ENCODE results near the gene FAM180A. TPM values are rescaled to one million over a fixed set of nuclear protein-coding genes. Genes with fewer than 3 reads are reported as not detected.
"Not testable (repeated sequence)": the region's sequence is repeated elsewhere in the genome, so short reads cannot be mapped to it uniquely, and the experiment has no call there.

FAM180A gene
- total and polyA plus RNA-seq, 9 of the 15 experiments (the other 6 are each of a cell fraction or from before 2014, with no cell fraction given) = not detected

- H3K79me2 ChIP-seq (ENCODE audit: control insufficient read depth, insufficient read depth, low read length) = no peaks in the 10 kb centered on the region
- no peak overlapping the region for H3K4me2 ChIP-seq (ENCODE audit: insufficient read depth, low read length)
- H3K36me3 ChIP-seq (ENCODE audit: control insufficient read depth, insufficient read depth, low read length) = no peaks in the 10 kb centered on the region; the same call in 2 of the 3 replicates
- H3K9me1 ChIP-seq (ENCODE audit: control insufficient read depth, insufficient read depth, low read length) = no peaks in the 10 kb centered on the region
- DNase-seq (ENCODE audit: extremely low read depth in 1 of 4, low spot score in 3 of 4) (no peak), FAIRE-seq (no peak), ATAC-seq (peak; percentile 25; the same call in 2 of the 3 replicates)
- no TSS peak for BruUV-seq (replicated peaks)
- H3K4me3 ChIP-seq = no peak overlapping the region
- no peak overlapping the region for H3K27ac ChIP-seq (ENCODE audit: extremely low read depth, low read depth, low read length)
- ChIA-PET CTCF (ENCODE audit: low intra/inter-chr PET ratio) (no interaction called here), POLR2A (no interaction called here)
- H3K4me1 ChIP-seq (replicated peaks in 1 of 2; ENCODE audit: control insufficient read depth in 2 of 2, insufficient read depth in 2 of 2, low read length in 2 of 2) = no peaks in the 10 kb centered on the region
- H2AFZ ChIP-seq (ENCODE audit: low read depth, low read length) = no peak overlapping the region
- TF ChIP-seq ZNF280B (CRISPR knock-in tag; IDR thresholded peaks at IDR 0.05) (no peak), NFYB (IDR thresholded peaks at IDR 0.05; ENCODE audit: extremely low read depth, insufficient read length) (no peak), ZFPM2 (CRISPR knock-in tag; IDR thresholded peaks at IDR 0.05) (no peak)
- no peaks in the 10 kb centered on the region for H4K20me1 ChIP-seq (replicated peaks; ENCODE audit: control insufficient read depth, insufficient read depth, low read length)
- no peaks in the 10 kb centered on the region for H3K9me3 ChIP-seq (replicated peaks; ENCODE audit: control insufficient read depth, insufficient read depth, low read depth, low read length)
- in situ Hi-C loops (cut with MboI) = no loop called here
- H3K27me3 ChIP-seq (ENCODE audit: control insufficient read depth in 2 of 2, insufficient read depth in 2 of 2, low read length in 2 of 2) = peaks cover 0 to 16% of the 10 kb centered on the region in 2 experiments; a peak in 3 of 5 replicates
- H3K9ac ChIP-seq (ENCODE audit: insufficient read depth in 1 of 2, low read depth in 2 of 2, low read length in 2 of 2) = no peak overlapping the region
- WGBS (ENCODE audit: insufficient coverage, low coverage, missing lambda C conversion rate) = 43% methylated on average over 4 of the region's 4 CpGs
- intact Hi-C loops (cut with micrococcal nuclease) = no loop called here
These were observed 55.1 kb downstream of the FAM180A start for GRCh38 chr7:135693558-135693957.

GRCh38 chr7:135692606-135693005 is 56.0 kb downstream of the FAM180A start:
- FAIRE-seq; H3K36me3 ChIP-seq (ENCODE audit: control insufficient read depth, insufficient read depth, low read length); ATAC-seq; H3K79me2 ChIP-seq (ENCODE audit: control insufficient read depth, insufficient read depth, low read length); H4K20me1 ChIP-seq (replicated peaks; ENCODE audit: control insufficient read depth, insufficient read depth, low read length); DNase-seq (ENCODE audit: extremely low read depth in 1 of 4, low spot score in 3 of 4); H3K9me3 ChIP-seq (replicated peaks; ENCODE audit: control insufficient read depth, insufficient read depth, low read depth, low read length); BruUV-seq (replicated peaks); H3K4me2 ChIP-seq (ENCODE audit: insufficient read depth, low read length); H3K27ac ChIP-seq (ENCODE audit: extremely low read depth, low read depth, low read length); H3K9me1 ChIP-seq (ENCODE audit: control insufficient read depth, insufficient read depth, low read length); in situ Hi-C loops (cut with MboI); intact Hi-C loops (cut with micrococcal nuclease); H2AFZ ChIP-seq (ENCODE audit: low read depth, low read length); H3K4me3 ChIP-seq; H3K4me1 ChIP-seq (replicated peaks in 1 of 2; ENCODE audit: control insufficient read depth in 2 of 2, insufficient read depth in 2 of 2, low read length in 2 of 2); H3K9ac ChIP-seq (ENCODE audit: insufficient read depth in 1 of 2, low read depth in 2 of 2, low read length in 2 of 2): not testable (repeated sequence)
- 13% methylated on average over 7 of the region's 7 CpGs for WGBS (ENCODE audit: insufficient coverage, low coverage, missing lambda C conversion rate)
- ChIA-PET CTCF (ENCODE audit: low intra/inter-chr PET ratio) (interaction anchor here (0.5 kb wide), 1 partner anchor 18 kb away, joined by 3 read pairs; no protein-coding TSS in a partner anchor), POLR2A (interaction anchor here (1.5 kb wide), 1 partner anchor 8 kb away, joined by 6 read pairs; no protein-coding TSS in a partner anchor)
- H3K27me3 ChIP-seq (ENCODE audit: control insufficient read depth in 2 of 2, insufficient read depth in 2 of 2, low read length in 2 of 2) = peaks cover 0 to 16% of the 10 kb centered on the region in 2 experiments; a peak in 3 of 5 replicates

Measured in K562 (cell line).